Sigmoid colon (tissue), 7 donors: ENCODE data around the gene COL4A2. TPM values are rescaled to one million over a fixed set of nuclear protein-coding genes. Genes with fewer than 3 reads are reported as not detected.
A peak's percentile ranks its signal among the peaks of the same experiment; 100 is the strongest.

Experiments used
- DNase-seq: peaks from one replicate; pipeline ENCODE4 v3.0.0-alpha.2; 2019
- H3K27ac ChIP-seq, 4 donors: fragments of 200-600 bp; sonication (generic); one replicate each; pipeline ENCODE4 v1.5.1; 2016 to 2019; ENCODE audit warnings: mild to moderate bottlenecking in 1 of 4
- H3K27me3 ChIP-seq, 3 donors: fragments of 200-600 bp; sonication (generic); one replicate each; pipeline ENCODE4 v1.5.1; 2019; ENCODE audit warnings: mild to moderate bottlenecking in 1 of 3
- H3K36me3 ChIP-seq, 4 donors: fragments of 200-600 bp; sonication (generic); one replicate each; pipeline ENCODE4 v1.5.1; 2016 to 2019
- H3K4me1 ChIP-seq, 4 donors: fragments of 200-600 bp; sonication (generic); one replicate each; pipeline ENCODE4 v1.5.1; 2017 to 2019
- H3K4me3 ChIP-seq, 4 donors: fragments of 200-600 bp; sonication (generic); one replicate each; pipeline ENCODE4 v1.5.1; 2017 to 2019; ENCODE audit warnings: mild to moderate bottlenecking in 2 of 4, moderate library complexity in 1 of 4
- H3K9me3 ChIP-seq, 4 donors: fragments of 200-600 bp in 3 of 4; sonication (generic) in 3 of 4; one replicate each; pipeline versions ENCODE4 v1.5.1 to v1.6.1; 2013 to 2019
- EP300 ChIP-seq, 4 donors: sonication (generic); formaldehyde crosslinking; IDR thresholded peaks; one replicate each; pipeline ENCODE4 v1.6.1; 2017; ENCODE audit warnings: antibody characterized with exemption in 4 of 4
- POLR2A ChIP-seq, 2 donors: fragments of 450-650 bp; IDR thresholded peaks; one replicate each; pipeline ENCODE4 v1.6.1; 2016; ENCODE audit warnings: antibody characterized with exemption in 2 of 2, mild to moderate bottlenecking in 2 of 2, moderate library complexity in 2 of 2
- POLR2AphosphoS5 ChIP-seq, 4 donors: sonication (generic); formaldehyde crosslinking; IDR thresholded peaks; one replicate each; pipeline ENCODE4 v1.6.1; 2017; ENCODE audit warnings: antibody characterized with exemption in 4 of 4
- WGBS, 2 donors: extraction: QIAGEN DNeasy Blood & Tissue Kit; methylation state at CpG; one replicate each; pipeline ENCODE4 v1.1.7; 2013; 5-methylcytosine and 5-hydroxymethylcytosine counted together
- intact Hi-C: fragments of 100-400 bp; cut with DNase I; formaldehyde crosslinking; loops from one replicate; pipeline ENCODE4 v1.15.1; 2023
- polyA plus RNA-seq, 3 donors: library from polyadenylated mRNA; stranded (reverse); fragments of 200-250 nt; gene quantifications; one replicate each; pipeline ENCODE4 v1.2.3, GENCODE V29; 2013
- total RNA-seq, 4 donors: library from RNA; depleted of rRNA; stranded (reverse); fragments of >200 nt; gene quantifications; one replicate each; pipeline ENCODE4 v1.1.0, GENCODE V29; 2016
- TF ChIP-seq, protein P1 (sequence below), 4 experiments: fragments of 450-650 bp in 3 of 4; fragments of 200-600 bp in 1 of 4; IDR thresholded peaks; one replicate each; pipeline ENCODE4 v1.5.1; 2016 to 2019; ENCODE audit warnings: antibody characterized with exemption in 4 of 4, mild to moderate bottlenecking in 3 of 4, moderate library complexity in 2 of 4
- donor health status: healthy with polysubstance abuse.
- donor health status: Bipolar disorder and iron deficiency.
- donor health status: healthy.

Gene COL4A2
- total and polyA plus RNA-seq, 7 donors, result 24.0 to 1,039 (median 306) TPM

DNA sequence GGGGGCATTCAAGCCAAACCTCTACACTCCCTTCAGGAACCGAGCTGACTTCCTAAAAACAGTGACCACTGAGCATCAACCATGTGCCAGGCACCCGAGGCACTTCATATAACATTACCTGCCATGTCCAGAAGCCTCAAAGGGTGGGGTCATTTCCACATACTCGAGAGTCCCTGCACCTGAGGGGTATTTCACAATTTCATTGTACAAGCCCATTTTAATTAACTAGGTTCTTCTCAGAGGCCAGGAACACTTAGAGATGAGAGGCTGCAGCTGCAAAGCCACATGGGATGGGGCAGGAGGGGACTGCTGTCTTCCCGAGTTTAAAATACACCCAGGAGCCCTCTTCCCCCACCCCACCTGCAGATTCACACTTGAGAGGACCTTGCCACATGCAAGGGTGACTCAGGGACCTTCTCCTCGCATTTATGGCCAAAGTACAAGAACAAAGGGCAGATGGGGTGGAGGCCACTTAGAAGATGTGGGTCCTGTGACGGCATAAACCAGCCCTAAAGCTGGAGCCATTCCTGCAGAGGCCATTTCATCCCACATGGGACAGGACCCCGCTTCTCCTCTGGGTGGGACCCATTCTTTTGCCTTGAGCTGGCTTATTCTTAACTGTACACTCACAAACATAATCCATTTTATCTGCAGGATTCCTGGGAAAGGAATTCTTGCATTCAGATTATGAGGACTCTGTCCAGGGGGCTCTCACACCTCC, 210.6 kb downstream of the COL4A2 start:
- intact Hi-C loops, result no loop called here
- H3K27ac ChIP-seq, result no peak overlapping the region
- peaks cover 5 to 20% (median 16%) of the 10 kb centered on the region in 4 donors for H3K36me3 ChIP-seq
- WGBS, 2 donors, result 50 to 62% methylated on average over 7 of the region's 7 CpGs
- H3K4me3 ChIP-seq, result no peak overlapping the region
- peaks cover 0 to 20% (median 17%) of the 10 kb centered on the region in 4 donors for H3K4me1 ChIP-seq
- H3K27me3 ChIP-seq, result no peaks in the 10 kb centered on the region
- peak; percentile 40 for DNase-seq
- TF ChIP-seq, protein P1, sequence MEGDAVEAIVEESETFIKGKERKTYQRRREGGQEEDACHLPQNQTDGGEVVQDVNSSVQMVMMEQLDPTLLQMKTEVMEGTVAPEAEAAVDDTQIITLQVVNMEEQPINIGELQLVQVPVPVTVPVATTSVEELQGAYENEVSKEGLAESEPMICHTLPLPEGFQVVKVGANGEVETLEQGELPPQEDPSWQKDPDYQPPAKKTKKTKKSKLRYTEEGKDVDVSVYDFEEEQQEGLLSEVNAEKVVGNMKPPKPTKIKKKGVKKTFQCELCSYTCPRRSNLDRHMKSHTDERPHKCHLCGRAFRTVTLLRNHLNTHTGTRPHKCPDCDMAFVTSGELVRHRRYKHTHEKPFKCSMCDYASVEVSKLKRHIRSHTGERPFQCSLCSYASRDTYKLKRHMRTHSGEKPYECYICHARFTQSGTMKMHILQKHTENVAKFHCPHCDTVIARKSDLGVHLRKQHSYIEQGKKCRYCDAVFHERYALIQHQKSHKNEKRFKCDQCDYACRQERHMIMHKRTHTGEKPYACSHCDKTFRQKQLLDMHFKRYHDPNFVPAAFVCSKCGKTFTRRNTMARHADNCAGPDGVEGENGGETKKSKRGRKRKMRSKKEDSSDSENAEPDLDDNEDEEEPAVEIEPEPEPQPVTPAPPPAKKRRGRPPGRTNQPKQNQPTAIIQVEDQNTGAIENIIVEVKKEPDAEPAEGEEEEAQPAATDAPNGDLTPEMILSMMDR (IDR thresholded peaks at IDR 0.05), result no peak
- TF ChIP-seq POLR2A (IDR thresholded peaks at IDR 0.05) (no peak), POLR2AphosphoS5 (IDR thresholded peaks at IDR 0.05) (no peak), EP300 (IDR thresholded peaks at IDR 0.05) (no peak)
- H3K9me3 ChIP-seq, result no peaks in the 10 kb centered on the region

DNA sequence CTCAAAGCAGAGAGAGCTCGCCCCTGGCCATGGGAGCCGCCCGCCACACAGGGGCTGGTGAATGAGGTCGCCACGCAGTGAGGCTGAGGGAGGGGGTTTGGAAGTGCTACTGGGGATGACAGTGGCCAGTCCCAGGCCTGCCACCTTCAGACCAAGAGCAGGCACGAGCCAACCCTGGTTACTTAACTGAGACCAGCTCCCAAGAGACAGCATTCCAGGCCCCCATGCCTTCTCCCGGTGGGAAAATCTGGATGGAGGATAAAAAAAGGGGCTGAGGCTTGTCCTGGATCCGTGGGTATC, 211.1 kb downstream of the COL4A2 start:
- 92% methylated on average over 8 of the region's 8 CpGs for WGBS, 2 donors
- intact Hi-C loops, result no loop called here
- no peak overlapping the region for H3K27ac ChIP-seq

DNA sequence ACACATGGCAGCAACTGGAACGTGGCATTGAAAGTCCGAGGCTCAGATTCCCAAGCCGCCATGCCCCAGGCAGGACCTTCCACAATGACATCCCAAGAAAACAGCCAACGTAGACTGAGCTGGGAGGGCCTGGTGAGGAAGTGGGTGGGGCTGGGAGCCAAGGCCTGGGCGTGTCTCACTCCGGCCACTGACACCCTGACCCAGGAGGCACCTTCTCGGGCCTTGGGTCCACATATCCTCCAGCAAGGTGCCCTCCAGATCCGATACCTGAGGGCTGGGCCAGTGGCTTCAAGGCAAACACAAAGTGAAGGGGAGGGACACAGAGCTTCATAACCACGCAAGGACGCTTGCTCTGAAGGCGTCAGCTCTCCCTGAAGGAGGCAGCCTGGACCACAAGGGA, 211.5 kb downstream of the COL4A2 start:
- H3K27me3 ChIP-seq, result no peaks in the 10 kb centered on the region
- no peak for TF ChIP-seq EP300 (IDR thresholded peaks at IDR 0.05)
- peak in 1 of 4 donors; percentile 14 for TF ChIP-seq POLR2AphosphoS5 (IDR thresholded peaks at IDR 0.05)
- TF ChIP-seq, protein P1 (IDR thresholded peaks at IDR 0.05), result no peak
- no peak for TF ChIP-seq POLR2A (IDR thresholded peaks at IDR 0.05)
- no peak overlapping the region for H3K27ac ChIP-seq
- intact Hi-C loops, result no loop called here
- no peak overlapping the region for H3K4me3 ChIP-seq
- DNase-seq, result peak; percentile 72
- peaks cover 0 to 21% (median 17%) of the 10 kb centered on the region in 4 donors for H3K4me1 ChIP-seq
- H3K36me3 ChIP-seq, result peaks cover 0 to 16% (median 10%) of the 10 kb centered on the region in 4 donors
- H3K9me3 ChIP-seq, result no peaks in the 10 kb centered on the region
- 49 to 80% methylated on average over 11 of the region's 11 CpGs for WGBS, 2 donors

More for the DNA sequence above, 211.1 kb downstream of the COL4A2 start:
- peaks cover 0 to 16% (median 11%) of the 10 kb centered on the region in 4 donors for H3K36me3 ChIP-seq
- no peaks in the 10 kb centered on the region for H3K9me3 ChIP-seq
- no peaks in the 10 kb centered on the region for H3K27me3 ChIP-seq
- TF ChIP-seq EP300 (IDR thresholded peaks at IDR 0.05) (no peak), POLR2A (IDR thresholded peaks at IDR 0.05) (no peak), POLR2AphosphoS5 (IDR thresholded peaks at IDR 0.05) (no peak)
- TF ChIP-seq, protein P1 (IDR thresholded peaks at IDR 0.05), result no peak
- peaks cover 0 to 20% (median 17%) of the 10 kb centered on the region in 4 donors for H3K4me1 ChIP-seq
- no peak overlapping the region for H3K4me3 ChIP-seq
- peak; percentile 61 for DNase-seq

DNA sequence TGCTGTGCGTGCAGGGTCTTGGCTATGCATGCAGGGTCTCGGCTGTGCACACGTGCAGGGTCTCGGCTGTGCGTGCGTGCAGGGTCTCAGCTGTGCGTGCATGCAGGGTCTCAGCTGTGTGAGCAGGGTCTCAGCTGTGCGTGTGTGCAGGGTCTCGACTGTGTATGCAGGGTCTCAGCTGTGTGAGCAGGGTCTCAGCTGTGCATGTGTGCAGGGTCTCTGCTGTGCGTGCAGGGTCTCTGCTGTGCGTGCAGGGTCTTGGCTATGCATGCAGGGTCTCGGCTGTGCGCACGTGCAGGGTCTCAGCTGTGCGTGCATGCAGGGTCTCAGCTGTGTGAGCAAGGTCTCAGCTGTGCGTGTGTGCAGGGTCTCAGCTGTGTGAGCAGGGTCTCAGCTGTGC, 212.0 kb downstream of the COL4A2 start:
- peaks cover 0 to 14% (median 5%) of the 10 kb centered on the region in 4 donors for H3K36me3 ChIP-seq
- no peaks in the 10 kb centered on the region for H3K27me3 ChIP-seq
- WGBS, 2 donors, result 95 to 96% methylated on average over 16 of the region's 16 CpGs
- TF ChIP-seq POLR2A (IDR thresholded peaks at IDR 0.05) (no peak), POLR2AphosphoS5 (IDR thresholded peaks at IDR 0.05) (no peak)
- intact Hi-C loops, result no loop called here
- no peaks in the 10 kb centered on the region for H3K9me3 ChIP-seq
- peak; percentile 52 for DNase-seq
- H3K4me3 ChIP-seq, result no peak overlapping the region
- H3K4me1 ChIP-seq, result peaks cover 0 to 25% (median 17%) of the 10 kb centered on the region in 4 donors
- H3K27ac ChIP-seq, result no peak overlapping the region

DNA sequence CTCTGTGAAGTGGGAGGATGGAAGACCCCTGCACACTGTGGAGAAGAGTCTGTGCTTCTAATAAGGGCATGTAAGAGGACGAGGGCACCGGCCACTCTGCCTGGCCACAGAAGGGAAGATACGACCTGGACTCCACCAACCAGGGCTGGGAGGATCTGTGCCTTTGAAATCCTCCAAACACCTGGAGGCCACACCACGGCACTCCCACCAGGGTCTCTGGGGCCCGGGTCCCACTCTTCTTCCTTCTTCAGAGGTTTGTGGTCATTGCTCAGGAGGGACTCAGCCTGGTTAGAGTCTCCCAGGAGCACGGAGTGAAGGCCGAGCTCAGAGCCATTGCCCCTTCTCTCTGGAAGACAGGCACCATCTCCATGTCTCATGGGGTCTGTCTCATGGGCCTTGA, 212.4 kb downstream of the COL4A2 start:
- intact Hi-C loops, result no loop called here
- 87 to 90% methylated on average over 7 of the region's 7 CpGs for WGBS, 2 donors
- peak overlapping the region; percentile 56 to 81 (median 75) for H3K27ac ChIP-seq

More for the DNA sequence above, 212.4 kb downstream of the COL4A2 start:
- peaks cover 0 to 30% (median 20%) of the 10 kb centered on the region in 4 donors for H3K4me1 ChIP-seq
- H3K4me3 ChIP-seq, result no peak overlapping the region
- TF ChIP-seq POLR2AphosphoS5 (IDR thresholded peaks at IDR 0.05) (no peak), POLR2A (IDR thresholded peaks at IDR 0.05) (no peak), EP300 (IDR thresholded peaks at IDR 0.05) (no peak)
- TF ChIP-seq, protein P1 (IDR thresholded peaks at IDR 0.05), result no peak
- H3K9me3 ChIP-seq, result no peaks in the 10 kb centered on the region
- peak; percentile 62 for DNase-seq
- peaks cover 0 to 9% (median 2%) of the 10 kb centered on the region in 4 donors for H3K36me3 ChIP-seq
- H3K27me3 ChIP-seq, result no peaks in the 10 kb centered on the region
